ENCODE measurements around the gene SMC6.

SMC6 gene

DNA sequence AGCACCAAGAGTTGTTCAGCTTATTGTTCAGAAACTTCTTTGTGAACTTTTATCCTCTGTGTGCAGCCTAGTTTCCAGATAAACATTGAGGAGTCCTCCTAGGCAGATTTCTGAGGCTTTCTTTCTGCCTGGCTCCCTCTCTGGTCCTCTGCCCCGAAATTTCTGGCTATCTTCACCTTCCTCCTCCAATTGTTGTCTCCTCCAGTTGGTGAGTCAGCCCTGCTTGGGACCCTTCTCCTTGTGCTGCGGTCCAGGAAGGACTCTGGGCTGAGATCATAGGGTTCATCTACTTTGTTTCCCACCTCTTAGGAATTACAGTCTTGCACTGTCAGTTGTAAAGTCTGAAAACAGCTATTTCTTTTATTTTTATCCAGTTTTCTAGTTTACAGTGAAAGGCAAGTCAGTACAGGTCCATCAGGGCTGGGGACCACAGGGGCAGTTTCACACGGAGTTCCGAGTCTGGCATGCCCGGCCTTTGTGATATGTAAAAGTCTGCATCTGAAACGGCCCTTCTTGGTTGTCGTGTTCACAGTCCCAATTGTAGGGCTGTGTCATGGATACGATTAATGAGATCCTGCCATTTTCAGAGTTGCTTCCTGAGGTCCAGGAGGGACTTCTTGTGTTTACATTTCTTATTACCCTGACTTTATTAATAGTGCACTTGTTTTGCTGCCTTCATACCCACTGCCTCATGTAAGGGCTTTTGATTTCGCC is 100.8 kb downstream of the SMC6 start:
- DNase-seq (ENCODE audit: low read depth in 4 of 4, low spot score in 1 of 4), result no peak

DNA sequence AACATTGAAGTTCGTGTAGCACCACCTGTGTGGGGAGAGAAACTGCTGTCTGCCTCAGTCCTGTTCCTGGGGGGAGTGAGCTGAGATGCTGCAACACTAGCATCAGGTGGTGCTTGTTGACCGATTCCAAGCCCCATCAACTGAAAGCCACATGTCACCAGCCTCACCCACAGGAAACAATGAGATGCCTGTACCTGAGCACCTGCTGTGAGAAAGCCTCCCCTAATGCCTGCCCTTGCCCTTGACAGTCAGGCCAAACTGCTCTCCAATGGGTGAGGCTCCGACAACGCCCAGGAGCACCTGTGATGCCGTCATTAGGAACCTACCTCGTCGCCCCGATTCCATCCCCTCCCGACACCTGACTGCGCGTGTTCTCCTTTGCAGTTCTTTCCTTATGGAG is 104.6 kb downstream of the SMC6 start:
- DNase-seq (ENCODE audit: low read depth in 4 of 4, low spot score in 1 of 4), result no peak

DNA sequence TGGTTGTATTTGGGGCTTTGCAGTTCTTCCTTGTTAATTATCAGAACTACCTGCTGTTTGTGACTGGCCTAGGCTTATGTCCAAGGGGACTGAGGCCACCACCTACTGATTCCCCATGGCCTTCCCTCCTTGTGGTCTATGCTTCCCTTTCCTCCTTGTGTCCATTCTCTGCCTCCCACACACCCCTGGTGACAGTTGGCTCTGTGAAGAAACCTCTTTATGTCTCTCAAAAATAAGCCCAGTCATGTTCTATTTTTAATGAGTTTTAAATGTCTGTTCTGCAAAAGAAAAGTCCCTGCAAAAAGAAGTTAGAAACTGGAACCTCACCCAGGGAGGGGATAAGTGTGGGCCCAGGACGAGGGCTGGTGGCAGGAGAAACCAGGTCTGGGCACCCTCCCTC is 105.0 kb downstream of the SMC6 start:
- DNase-seq (ENCODE audit: low read depth in 4 of 4, low spot score in 1 of 4), result no peak

DNA sequence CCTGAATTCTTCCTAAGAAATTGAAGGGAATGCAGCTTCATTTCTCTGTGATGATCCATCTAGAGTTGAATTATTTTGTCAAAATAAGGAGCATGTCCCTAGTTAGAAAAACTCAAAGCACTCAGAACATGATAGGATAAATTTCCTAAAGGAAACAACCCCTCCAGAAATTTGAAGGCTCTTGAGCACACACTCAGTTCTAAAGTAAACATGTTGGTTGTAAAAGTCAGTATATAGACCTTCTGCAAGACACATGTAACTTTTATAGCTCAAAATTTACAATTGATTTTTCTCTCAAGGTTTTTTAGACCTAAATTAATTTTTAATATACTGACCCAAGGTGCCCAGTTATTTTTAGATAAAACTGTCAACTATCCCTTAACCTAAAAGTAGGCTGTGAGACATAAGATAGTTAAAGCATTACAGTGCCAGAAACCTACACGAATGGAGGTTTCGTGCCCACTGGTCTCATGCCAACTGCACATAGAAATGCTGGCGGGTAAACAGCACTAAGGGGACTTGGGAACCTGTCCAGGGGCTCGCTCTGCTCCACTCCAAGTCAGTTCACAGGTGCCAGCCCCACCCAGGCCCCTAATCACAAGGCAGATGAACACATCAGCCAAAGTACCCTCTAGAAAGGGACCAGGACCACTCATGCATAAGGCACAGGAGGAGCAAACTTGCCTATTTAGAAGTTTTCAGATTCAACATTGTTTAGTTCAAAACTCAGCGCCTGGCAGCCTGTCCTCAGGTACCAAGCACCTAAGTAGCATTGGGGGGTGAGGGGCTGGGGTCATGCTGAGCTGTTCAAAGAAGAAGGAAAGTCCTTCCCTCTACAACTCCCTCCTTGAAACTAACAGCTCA is 106.5 kb downstream of the SMC6 start:
- no peak for DNase-seq (ENCODE audit: low read depth in 4 of 4, low spot score in 1 of 4)

DNA sequence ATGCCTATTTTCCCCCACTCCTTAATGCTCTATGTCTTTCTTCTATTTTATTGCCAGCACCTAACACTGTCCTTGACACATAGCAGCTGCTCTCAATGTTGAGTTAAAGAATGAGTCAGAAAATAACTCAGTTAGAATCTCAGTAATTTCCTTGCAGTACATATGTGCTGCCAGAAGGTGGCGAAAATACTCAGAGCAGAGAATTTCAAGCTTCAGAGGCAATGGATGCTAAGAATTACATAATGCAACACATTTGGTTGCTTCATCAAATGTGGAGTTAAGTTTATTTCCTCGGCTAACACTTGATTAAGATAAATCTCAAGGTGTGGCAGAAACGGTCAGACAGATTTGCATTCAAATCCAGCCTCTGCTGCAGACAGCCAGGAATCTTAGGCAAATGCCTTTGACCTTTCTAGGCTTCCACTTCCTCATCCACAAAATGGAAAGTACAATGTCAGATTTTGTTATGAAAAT is 107.5 kb downstream of the SMC6 start:
- DNase-seq (ENCODE audit: low read depth in 4 of 4, low spot score in 1 of 4), result peak; percentile 16 to 43 (median 24)

DNA sequence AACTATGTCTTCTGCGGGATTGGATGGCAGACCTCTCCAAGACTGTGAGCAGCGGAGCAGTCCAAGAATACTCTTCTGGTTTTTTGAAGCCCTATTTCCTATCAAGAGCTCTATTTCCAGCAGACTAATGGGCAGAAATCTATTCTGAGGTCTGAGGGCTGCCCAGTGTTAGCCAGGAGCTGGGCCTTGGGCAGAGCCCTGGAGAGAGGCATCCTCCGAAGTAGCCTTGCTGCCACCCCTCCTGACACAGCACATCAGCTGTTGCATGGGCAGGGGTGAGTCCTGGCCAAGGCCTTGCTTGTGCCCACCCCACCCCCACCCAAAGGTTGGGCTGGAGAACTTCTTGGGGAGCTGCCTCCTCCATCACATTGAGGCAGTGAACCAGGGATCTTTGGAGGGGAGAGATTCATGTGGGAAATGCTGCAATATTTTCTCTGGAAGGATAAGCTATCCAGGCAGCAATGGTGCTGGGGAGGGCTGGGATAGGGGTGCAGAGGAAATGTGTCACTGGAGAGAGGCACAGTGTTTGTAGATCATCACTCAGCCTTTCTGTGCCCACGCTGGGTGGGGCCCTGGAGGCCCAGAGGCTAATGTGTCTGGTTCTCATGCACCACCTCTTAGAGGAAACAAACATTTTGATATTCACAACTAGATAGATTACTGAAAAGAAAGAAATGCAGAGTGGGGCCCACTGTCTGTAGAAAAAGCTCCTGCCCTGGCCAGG is 108.5 kb downstream of the SMC6 start:
- DNase-seq (ENCODE audit: low read depth in 4 of 4, low spot score in 1 of 4), result no peak

DNA sequence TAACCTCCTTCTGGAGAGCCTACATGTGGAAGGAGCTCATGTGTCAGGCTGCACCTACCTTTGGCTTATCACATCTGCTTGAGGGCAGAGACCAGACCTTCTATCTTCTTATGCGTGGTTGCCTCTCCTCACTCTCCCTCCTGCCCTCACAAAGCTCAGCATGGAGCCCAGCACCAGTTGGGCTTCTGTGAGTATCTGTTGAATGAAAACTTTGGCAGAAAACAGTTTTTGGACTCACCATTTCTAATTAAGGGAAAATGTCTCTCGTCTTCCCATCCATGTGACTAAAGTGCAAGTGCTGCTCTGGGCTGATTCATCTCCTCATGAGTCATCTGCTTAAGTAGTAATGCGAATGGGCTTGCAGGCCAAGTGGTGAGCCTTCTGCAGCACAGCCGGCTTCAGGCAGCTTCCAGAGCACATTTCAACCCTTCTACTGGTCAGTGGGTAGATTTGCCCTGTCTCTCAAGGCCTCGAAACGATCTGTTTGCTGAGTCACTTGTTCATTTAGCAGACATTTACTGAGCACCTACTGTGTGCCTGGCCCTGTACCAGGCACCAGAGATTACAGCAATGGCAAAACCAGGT is 110.5 kb downstream of the SMC6 start:
- DNase-seq (ENCODE audit: low read depth in 4 of 4, low spot score in 1 of 4), result no peak

DNA sequence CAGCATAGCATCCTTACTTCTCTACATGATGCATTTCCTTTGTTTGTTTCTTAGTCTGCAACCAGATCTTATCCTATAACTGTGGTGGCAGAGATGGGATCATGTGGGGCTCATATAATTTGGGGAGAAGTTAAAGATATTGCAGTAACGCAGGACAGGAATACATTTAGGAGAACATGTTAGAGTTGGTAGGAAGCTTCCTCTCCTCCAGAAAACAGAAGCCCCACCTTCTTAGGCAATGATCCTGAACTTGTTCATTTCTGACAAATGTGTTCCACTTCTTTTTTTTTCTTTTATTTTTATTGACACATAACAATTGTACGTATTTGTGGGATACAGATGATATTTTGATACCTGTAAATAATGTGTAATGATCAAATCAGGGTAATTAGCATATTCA is 113.2 kb downstream of the SMC6 start:
- DNase-seq (ENCODE audit: low read depth in 4 of 4, low spot score in 1 of 4), result no peak

DNA sequence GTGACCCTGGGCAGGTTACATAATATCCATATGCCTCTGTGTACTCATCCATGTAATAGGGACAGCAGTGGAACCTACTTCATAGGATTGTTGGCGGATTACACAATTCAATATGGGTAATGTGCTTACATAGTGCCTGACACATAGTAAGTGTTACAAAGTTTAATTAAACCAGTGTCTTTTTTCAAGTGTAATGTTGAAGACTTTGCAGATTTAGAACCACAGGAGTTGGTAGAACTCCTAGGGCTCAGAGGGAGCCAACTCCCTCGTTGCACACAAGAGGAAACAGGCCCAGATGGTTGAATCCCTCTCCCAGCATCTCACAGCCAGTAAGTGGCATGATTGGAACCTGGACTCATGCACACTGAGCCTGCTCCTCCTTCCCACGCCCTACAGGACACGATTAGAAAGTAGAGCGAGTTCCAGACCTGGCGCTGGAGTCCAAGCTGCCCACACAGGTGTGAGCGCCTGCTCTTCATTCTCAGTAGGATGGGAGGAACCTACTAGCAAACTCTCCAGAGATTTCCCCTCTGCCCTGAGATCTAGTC is 115.3 kb downstream of the SMC6 start:
- DNase-seq (ENCODE audit: low read depth in 4 of 4, low spot score in 1 of 4), result no peak

DNA sequence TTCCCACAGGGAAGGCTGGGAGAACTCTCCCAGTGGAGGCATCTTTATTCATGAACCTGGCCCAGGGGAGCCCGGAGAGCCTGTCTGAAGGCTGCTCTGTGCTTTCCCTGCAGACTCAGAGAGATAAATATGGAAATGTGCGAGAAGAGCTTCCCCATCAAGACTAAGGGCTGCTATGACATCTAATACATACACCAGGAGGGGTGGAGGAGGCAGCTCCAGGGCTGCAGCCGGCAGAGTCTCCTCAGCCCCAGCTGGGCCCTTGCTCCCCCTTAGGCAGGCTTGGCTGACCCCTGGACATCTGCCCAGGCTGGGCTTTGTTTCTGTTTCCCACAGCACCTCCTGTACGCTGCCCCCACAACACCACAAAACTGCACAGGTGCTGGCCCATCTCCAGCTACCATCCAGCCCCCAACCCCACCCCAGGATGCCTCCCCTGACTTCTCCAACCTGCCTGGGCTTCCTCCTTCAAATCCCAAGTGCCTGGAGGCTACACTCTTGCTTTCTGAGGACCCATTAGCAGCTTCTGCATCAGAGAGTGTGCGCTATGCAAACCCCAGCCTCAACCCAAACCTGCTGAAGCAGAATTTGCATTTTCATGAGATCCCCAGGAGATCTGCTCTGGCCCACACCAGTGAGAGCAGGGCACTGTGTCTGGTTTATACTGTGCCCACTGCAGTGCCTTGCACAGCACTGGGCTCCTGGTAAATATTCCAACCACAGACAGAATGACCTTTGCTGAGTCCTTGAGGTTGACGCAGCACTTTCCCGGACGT is 116.3 kb downstream of the SMC6 start:
- no peak for DNase-seq (ENCODE audit: low read depth in 4 of 4, low spot score in 1 of 4)

DNA sequence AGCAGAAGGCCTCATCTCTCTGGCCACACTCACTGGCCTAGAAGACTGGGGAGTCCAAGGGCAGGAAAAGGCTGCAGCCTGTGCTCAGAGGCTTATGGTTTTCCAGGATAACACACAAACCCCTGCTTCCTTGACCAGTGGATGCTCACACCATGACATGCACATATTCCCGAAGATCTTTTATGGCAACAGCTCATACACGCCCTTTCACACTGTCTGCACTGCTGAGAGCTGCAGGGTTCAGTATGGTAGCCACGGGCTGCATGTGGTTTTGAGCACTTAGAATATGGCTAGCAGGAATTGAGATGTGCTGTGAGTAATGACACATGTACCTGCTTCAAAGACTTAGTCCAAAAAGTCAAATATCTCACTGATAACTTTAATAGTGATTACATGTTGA is 117.4 kb downstream of the SMC6 start:
- no peak for DNase-seq (ENCODE audit: low read depth in 4 of 4, low spot score in 1 of 4)

DNA sequence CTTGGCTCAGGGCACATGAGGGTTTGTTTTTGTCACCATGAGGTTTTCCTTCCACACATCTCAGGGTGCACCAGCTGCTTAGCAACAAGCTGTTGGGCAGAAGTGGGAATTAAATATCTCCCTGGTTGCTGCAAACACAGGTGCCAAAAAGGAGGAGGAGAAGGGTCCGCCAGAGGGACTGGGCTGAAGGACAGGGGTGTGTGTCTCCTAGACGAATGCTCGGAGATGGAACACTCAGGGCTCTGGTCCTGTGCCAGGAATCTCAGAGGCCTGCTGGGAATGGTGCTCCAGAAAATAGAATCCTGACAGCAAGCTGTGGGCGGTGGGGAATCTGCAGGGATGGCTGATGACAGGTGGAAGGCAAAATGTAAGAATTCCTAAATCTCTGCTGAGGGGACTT is 118.6 kb downstream of the SMC6 start:
- DNase-seq (ENCODE audit: low read depth in 4 of 4, low spot score in 1 of 4), result no peak

DNA sequence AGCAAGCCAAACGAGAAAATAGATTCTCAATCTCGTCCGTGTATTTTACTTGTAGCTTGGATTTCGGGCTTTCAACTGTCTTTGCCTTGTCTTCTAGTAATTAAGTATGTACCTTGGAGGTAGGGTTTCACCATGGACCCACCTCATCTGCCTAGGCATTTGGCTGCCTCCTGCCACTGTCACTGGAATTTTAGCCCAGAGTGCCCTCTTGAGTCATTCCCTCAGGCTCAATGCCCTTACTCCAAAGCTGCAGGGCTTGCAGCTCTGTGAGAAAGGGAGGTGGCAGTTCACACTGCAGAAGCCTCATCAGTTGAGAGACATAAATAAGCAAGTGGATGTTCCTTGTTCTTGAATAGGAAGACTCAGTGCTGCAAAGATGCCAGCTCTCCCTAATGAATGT is 123.5 kb downstream of the SMC6 start:
- DNase-seq (ENCODE audit: low read depth in 4 of 4, low spot score in 1 of 4), result no peak

DNA sequence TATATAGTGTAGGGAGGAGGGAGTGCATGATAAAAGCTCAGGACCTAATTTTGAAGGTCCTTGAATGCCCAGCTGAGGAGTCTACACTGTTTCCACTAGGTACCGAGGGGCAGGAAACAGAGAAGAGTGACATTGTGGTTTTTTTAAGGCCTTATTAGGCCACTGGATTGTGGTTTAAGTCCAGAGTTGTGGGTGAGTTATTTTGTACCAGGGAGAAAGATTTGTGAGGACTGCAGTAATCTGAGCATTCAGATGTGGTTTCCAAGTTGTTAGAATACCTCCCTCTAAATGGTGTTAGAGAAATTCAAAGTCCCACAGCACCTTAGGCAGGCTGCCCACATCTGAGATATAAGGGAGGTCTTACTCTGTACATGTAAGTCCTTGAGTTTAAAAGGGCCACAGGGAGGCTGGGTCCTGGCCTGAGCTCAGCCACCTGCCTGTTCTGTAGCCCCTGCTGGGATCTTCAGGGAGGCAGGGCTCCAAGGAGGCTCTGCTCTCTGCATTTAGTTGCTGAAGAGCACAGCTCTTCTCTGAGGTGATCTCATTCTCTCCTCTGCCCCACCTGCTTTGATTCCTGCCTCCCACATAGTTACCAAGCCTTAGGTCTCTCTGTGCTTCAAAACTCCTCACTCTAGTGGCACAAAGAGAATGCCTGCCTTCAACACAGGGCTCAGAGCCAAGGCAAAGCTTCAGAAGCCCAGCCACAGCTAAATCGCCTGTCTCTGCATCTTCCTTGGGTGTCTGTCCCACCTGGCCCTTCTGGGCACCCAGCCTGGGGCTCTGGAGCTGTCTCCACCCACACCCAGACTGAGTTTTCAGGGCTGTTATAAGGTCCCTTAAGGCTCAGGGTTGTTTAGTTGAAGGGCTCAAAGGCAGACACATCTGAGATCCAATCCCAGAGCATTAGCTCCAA is 125.0 kb downstream of the SMC6 start:
- no peak for DNase-seq (ENCODE audit: low read depth in 4 of 4, low spot score in 1 of 4)

DNA sequence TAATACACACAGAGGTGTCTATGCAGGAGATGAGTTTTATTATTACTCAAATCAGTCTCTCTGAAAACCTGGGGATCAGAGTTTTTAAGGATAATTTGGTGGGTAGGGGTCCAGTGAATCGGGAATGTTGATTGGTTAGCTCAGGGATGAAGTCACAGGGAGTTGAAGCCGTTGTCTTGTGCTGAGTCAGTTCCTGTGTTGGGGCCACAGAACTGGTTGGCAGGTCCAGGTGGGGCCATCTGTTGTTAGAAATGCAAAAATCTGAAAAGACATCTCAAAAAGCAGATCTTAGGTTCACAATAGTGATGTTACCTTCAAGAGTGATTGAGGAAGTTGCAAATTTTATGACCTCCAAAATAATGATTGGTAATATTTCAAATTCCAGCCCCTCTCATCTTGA is 126.2 kb downstream of the SMC6 start:
- no peak for DNase-seq (ENCODE audit: low read depth in 4 of 4, low spot score in 1 of 4)

DNA sequence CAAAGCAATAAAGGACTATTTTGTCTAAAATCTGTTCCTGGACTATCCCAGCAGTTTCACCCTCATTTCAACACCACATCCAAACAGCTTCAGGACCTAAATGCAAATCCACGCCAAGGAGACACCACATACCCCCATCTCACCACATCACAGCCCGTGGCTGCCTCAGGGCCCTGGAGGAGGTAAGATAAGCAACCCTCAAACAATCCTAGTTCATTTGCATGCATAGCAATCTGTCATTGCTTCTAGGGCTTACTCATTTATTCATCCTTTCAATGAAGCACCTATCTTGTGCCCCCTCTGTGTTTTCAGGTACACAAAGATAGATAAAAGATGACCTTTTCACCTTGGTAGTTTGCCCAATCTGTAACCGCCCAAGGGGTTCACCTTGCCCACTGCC is 126.6 kb downstream of the SMC6 start:
- DNase-seq (ENCODE audit: low read depth in 4 of 4, low spot score in 1 of 4), result no peak

DNA sequence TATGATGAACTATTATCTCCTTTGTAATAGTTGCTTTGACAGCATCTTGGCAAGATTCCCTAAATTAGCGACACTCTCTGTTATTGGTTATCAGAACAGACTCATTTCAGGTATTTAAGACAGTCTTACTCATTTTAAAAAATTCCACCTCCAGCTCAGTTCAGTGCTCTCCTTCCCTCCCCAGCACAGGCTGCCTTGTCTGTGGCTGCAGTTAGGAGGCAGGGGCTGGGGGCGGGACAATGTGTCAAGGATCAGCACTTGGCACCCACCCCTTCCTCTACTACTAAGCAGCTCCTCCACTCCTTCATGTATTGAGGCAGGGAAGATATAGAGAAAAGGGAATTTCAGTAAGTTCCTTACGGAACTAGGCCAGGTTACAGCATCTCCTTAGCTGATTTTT is 128.2 kb downstream of the SMC6 start:
- DNase-seq (ENCODE audit: low read depth in 4 of 4, low spot score in 1 of 4), result no peak

DNA sequence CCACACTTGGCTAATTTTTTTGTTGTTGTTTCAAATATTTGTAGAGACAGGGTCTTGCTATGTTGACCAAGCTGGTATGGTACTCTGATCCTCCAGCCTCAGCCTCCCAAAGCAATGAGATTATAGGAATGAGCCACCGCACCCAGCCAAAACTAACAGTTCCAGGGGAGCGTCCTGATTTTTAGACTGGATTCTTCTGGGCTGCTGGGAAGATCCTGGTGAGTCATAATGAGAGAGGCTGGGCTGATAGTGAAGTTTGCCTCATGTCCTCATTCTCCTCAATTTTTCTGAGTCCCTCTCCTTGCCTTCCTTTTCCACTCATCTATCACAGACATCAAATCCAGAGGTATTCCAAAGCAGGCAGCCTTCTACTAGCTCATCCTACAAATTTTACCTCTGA is 131.8 kb downstream of the SMC6 start:
- no peak for DNase-seq (ENCODE audit: low read depth in 4 of 4, low spot score in 1 of 4)

DNA sequence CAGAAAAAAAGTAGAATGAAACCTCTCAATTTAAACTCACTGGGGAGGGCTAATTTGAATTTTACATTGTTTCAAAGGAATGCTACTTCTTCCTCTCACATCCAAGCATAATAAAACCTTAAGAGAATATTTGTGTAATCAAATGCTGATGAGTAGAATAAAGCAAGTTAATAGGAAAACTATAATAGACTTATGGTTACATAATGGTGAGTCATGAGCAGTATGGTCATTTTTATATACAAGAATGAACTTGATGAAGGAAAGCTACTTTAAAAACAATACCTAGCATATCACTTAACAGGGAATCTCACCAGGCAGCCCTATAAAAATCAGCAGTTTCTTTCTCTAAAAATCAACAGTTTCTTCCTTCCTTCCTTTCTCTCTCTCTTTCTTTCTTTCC is 132.8 kb downstream of the SMC6 start:
- DNase-seq (ENCODE audit: low read depth in 4 of 4, low spot score in 1 of 4), result no peak

Measured in stimulated activated CD4-positive, alpha-beta T cell treated with anti-CD3 and anti-CD28 coated beads, Interleukin-1b, Interleukin-23, amount 100 ng/mL, for 24 hours (primary cell).